GM06990 (cell line): Measurements from ENCODE around the gene PRSS22.

ENCODE experiments used
- DNase-seq: peaks from one replicate; pipeline ENCODE4 v3.0.0-alpha.2; 2011; ENCODE audit not compliant: insufficient read length; ENCODE audit errors: extremely low read depth
- H3K27me3 ChIP-seq: replicated peaks from 2 replicates; pipeline ENCODE4 v1.6.0; 2011; ENCODE audit warnings: low read length; ENCODE audit not compliant: control insufficient read depth, insufficient read depth
- H3K36me3 ChIP-seq: 2 replicates; pipeline ENCODE4 v1.5.1; 2011; ENCODE audit warnings: low read length; ENCODE audit not compliant: control insufficient read depth, insufficient read depth
- H3K4me3 ChIP-seq: replicated peaks from 2 replicates; pipeline ENCODE4 v1.5.1; 2011; ENCODE audit warnings: low read depth, mild to moderate bottlenecking, control low read depth, low read length
- CTCF ChIP-seq: IDR thresholded peaks from 2 replicates; pipeline ENCODE4 v1.5.1; 2011; ENCODE audit warnings: low read length, control low read depth, mild to moderate bottlenecking, inconsistent platforms; ENCODE audit not compliant: insufficient read depth, poor library complexity, severe bottlenecking

PRSS22 gene

GRCh38 chr16:2826591-2827373 lies 31.2 kb downstream of the PRSS22 start:
- no peaks in the 10 kb centered on the region; the same call in 1 of the 2 replicates for H3K27me3 ChIP-seq
- H3K36me3 ChIP-seq = no peaks in the 10 kb centered on the region
- DNase-seq = no peak
- no peak for TF ChIP-seq CTCF
- no peak overlapping the region for H3K4me3 ChIP-seq

GRCh38 chr16:2825906-2826305 lies 32.1 kb downstream of the PRSS22 start:
- Histone ChIP-seq H3K36me3 (no peaks in the 10 kb centered on the region), H3K27me3 (no peaks in the 10 kb centered on the region; the same call in 1 of the 2 replicates), H3K4me3 (no peak overlapping the region)
- DNase-seq = no peak
- no peak for TF ChIP-seq CTCF

- no peak for TF ChIP-seq CTCF
- no peaks in the 10 kb centered on the region; the same call in 1 of the 2 replicates for H3K27me3 ChIP-seq
- no peak overlapping the region for H3K4me3 ChIP-seq
- DNase-seq = no peak
- no peaks in the 10 kb centered on the region for H3K36me3 ChIP-seq
Observed at GRCh38 chr16:2825049-2825742, 32.8 kb downstream of the PRSS22 start.

- Histone ChIP-seq H3K36me3 (no peaks in the 10 kb centered on the region), H3K27me3 (no peaks in the 10 kb centered on the region; the same call in 1 of the 2 replicates)
Observed at GRCh38 chr16:2824626-2825025, 33.3 kb downstream of the PRSS22 start.

GRCh38 chr16:2822496-2822895 lies 35.5 kb downstream of the PRSS22 start:
- TF ChIP-seq CTCF = no peak
- no peak for DNase-seq
- Histone ChIP-seq H3K36me3 (no peaks in the 10 kb centered on the region), H3K27me3 (peaks cover 2% of the 10 kb centered on the region; the same call in 1 of the 2 replicates), H3K4me3 (no peak overlapping the region)

More at GRCh38 chr16:2824626-2825025, 33.3 kb downstream of the PRSS22 start:
- no peak overlapping the region for H3K4me3 ChIP-seq
- TF ChIP-seq CTCF = no peak
- no peak for DNase-seq
